ENCODE results near the gene CLDN10. TPM values are rescaled to one million over a fixed set of nuclear protein-coding genes. Genes with fewer than 3 reads are reported as not detected.
A peak's percentile ranks its signal among the peaks of the same experiment; 100 is the strongest.
"Not testable (repeated sequence)": the region's sequence is repeated elsewhere in the genome, so short reads cannot be mapped to it uniquely, and the experiment has no call there.

CLDN10 gene
- polyA plus RNA-seq (2013, experiment 1 of 2; ENCODE audit: insufficient read length), result not detected
- polyA plus RNA-seq (2013, experiment 2 of 2; ENCODE audit: insufficient read length), result 0.10 TPM

GRCh38 chr13:95552539-95553441, at the start of gene CLDN10:
Gene CLDN10 (plus strand): TSS chr13:95552720. CDS start chr13:95552754, 34 bp downstream.
- no peak for DNase-seq

GRCh38 chr13:95503662-95504061, 48.9 kb upstream of the CLDN10 start:
- DNase-seq, result no peak

GRCh38 chr13:95505265-95505664, 47.3 kb upstream of the CLDN10 start:
- no peak for DNase-seq

GRCh38 chr13:95505986-95506385, 46.5 kb upstream of the CLDN10 start:
- DNase-seq, result no peak

- DNase-seq, result no peak
Observed at GRCh38 chr13:95507991-95508390, 44.5 kb upstream of the CLDN10 start.

GRCh38 chr13:95508996-95509395, 43.5 kb upstream of the CLDN10 start:
- DNase-seq, result no peak

- peak; percentile 35 for DNase-seq
Observed at GRCh38 chr13:95509521-95510310, 42.8 kb upstream of the CLDN10 start.

- DNase-seq, result no peak
Observed at GRCh38 chr13:95510950-95511349, 41.6 kb upstream of the CLDN10 start.

- DNase-seq, result no peak
Observed at GRCh38 chr13:95512424-95512823, 40.1 kb upstream of the CLDN10 start.

GRCh38 chr13:95512957-95513356, 39.6 kb upstream of the CLDN10 start:
- no peak for DNase-seq

GRCh38 chr13:95515606-95516005, 36.9 kb upstream of the CLDN10 start:
- not testable (repeated sequence) for DNase-seq

- no peak for DNase-seq
Observed at GRCh38 chr13:95516021-95516420, 36.5 kb upstream of the CLDN10 start.

- DNase-seq, result no peak
Observed at GRCh38 chr13:95516492-95516891, 36.0 kb upstream of the CLDN10 start.

- DNase-seq, result no peak
Observed at GRCh38 chr13:95523598-95523997, 28.9 kb upstream of the CLDN10 start.

GRCh38 chr13:95524264-95524901, 28.1 kb upstream of the CLDN10 start:
- peak; percentile 11 for DNase-seq

- DNase-seq, result no peak
Observed at GRCh38 chr13:95527955-95528354, 24.6 kb upstream of the CLDN10 start.

GRCh38 chr13:95530178-95530577, 22.3 kb upstream of the CLDN10 start:
- no peak for DNase-seq

- no peak for DNase-seq
Observed at GRCh38 chr13:95533545-95534160, 18.9 kb upstream of the CLDN10 start.

GRCh38 chr13:95535243-95535642, 17.3 kb upstream of the CLDN10 start:
- peak; percentile 67 for DNase-seq

- DNase-seq, result peak; percentile 24
Observed at GRCh38 chr13:95536632-95537241, 15.8 kb upstream of the CLDN10 start.

GRCh38 chr13:95540888-95541287, 11.6 kb upstream of the CLDN10 start:
- DNase-seq, result no peak

GRCh38 chr13:95541308-95541707, 11.2 kb upstream of the CLDN10 start:
- DNase-seq, result no peak
